Parathyroid adenoma (tissue), 2 donors: ENCODE data around the gene PDE7B.

ENCODE experiments used
- H2AFZ ChIP-seq: fragments of 300-600 bp; sonication (generic); one replicate; pipeline ENCODE4 v1.7.0; 2017; ENCODE audit warnings: antibody characterized with exemption, mild to moderate bottlenecking
- H3K27ac ChIP-seq: fragments of 300-600 bp; sonication (generic); one replicate; pipeline ENCODE4 v1.7.0; 2017
- H3K27me3 ChIP-seq: fragments of 300-600 bp; sonication (generic); one replicate; pipeline ENCODE4 v1.7.0; 2017; ENCODE audit warnings: low read length; ENCODE audit not compliant: control insufficient read depth, insufficient read depth
- H3K36me3 ChIP-seq: fragments of 300-600 bp; sonication (generic); one replicate; pipeline ENCODE4 v1.7.0; 2017; ENCODE audit warnings: low read length; ENCODE audit not compliant: control insufficient read depth, insufficient read depth
- H3K4me1 ChIP-seq: fragments of 300-600 bp; sonication (generic); one replicate; pipeline ENCODE4 v1.7.0; 2017; ENCODE audit warnings: control low read depth
- H3K4me2 ChIP-seq: fragments of 300-600 bp; sonication (generic); one replicate; pipeline ENCODE4 v1.7.0; 2017; ENCODE audit warnings: low read length
- H3K4me3 ChIP-seq: fragments of 300-600 bp; sonication (generic); one replicate; pipeline ENCODE4 v1.7.0; 2017; ENCODE audit warnings: low read depth, low read length
- H3K79me2 ChIP-seq: fragments of 300-600 bp; sonication (generic); one replicate; pipeline ENCODE4 v1.7.0; 2017; ENCODE audit warnings: control low read depth
- H3K9ac ChIP-seq: fragments of 300-600 bp; sonication (generic); one replicate; pipeline ENCODE4 v1.7.0; 2017; ENCODE audit warnings: mild to moderate bottlenecking
- H3K9me3 ChIP-seq: fragments of 300-600 bp; sonication (generic); one replicate; pipeline ENCODE4 v1.7.0; 2017; ENCODE audit warnings: low read length; ENCODE audit not compliant: control insufficient read depth
- TF ChIP-seq, protein P1 (sequence below): fragments of 300-600 bp; sonication (generic); IDR thresholded peaks from one replicate; pipeline ENCODE4 v1.7.0; 2017; ENCODE audit warnings: antibody characterized with exemption, mild to moderate bottlenecking
- donor health status: primary hyperparathyroidism.

The PDE7B gene

DNA sequence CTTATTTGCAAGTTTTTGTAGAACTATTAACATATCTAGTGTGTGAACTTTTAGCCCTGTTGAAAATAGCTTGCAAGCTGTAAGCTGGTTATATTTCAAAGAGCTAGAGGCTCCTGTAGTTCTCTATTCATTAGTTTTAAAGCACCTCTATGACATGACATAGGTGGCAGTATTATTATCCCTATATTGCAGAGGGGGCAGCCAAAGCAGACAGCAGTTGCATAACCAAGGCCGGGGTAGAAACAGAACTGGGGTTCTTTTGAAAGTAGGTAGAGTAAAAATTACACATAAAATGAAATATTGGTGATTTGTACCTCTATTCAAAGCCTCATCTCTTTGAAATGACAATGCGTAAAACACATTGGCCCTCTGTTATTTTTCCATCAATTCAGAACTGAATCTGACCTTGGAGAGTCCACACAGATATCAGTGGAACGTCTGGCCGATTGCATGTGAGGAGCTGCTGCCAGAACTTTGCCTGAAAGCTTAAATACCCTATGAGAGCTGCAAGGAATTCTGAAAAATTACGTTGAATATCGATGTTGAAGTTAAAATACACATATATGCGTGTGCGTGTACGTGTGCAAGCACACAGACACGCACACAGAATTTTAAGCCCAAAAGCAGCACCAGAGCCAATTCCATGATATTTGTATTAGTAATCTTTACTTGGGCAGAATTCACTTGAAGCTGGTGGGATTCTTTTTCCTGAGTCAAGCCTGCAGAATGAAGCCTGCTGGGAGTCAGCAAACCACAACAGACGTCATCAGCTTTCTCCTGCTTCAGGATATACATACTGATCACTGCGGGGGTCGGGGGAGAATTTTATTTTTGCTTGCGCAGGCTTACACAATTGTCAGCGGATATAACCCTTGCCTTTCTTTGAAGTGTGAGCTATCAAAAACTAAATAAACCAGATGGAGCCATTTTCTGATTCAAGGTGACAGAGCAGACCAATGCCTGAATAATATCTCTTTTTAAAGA lies 163.2 kb downstream of the PDE7B start:
- Histone ChIP-seq H3K79me2 (no peaks in the 10 kb centered on the region), H3K27me3 (no peaks in the 10 kb centered on the region), H3K27ac (no peak overlapping the region), H2AFZ (no peak overlapping the region), H3K4me3 (no peak overlapping the region), H3K36me3 (no peaks in the 10 kb centered on the region), H3K9me3 (no peaks in the 10 kb centered on the region), H3K4me1 (no peaks in the 10 kb centered on the region), H3K4me2 (no peak overlapping the region), H3K9ac (no peak overlapping the region)
- TF ChIP-seq, protein P1, sequence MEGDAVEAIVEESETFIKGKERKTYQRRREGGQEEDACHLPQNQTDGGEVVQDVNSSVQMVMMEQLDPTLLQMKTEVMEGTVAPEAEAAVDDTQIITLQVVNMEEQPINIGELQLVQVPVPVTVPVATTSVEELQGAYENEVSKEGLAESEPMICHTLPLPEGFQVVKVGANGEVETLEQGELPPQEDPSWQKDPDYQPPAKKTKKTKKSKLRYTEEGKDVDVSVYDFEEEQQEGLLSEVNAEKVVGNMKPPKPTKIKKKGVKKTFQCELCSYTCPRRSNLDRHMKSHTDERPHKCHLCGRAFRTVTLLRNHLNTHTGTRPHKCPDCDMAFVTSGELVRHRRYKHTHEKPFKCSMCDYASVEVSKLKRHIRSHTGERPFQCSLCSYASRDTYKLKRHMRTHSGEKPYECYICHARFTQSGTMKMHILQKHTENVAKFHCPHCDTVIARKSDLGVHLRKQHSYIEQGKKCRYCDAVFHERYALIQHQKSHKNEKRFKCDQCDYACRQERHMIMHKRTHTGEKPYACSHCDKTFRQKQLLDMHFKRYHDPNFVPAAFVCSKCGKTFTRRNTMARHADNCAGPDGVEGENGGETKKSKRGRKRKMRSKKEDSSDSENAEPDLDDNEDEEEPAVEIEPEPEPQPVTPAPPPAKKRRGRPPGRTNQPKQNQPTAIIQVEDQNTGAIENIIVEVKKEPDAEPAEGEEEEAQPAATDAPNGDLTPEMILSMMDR: no peak

DNA sequence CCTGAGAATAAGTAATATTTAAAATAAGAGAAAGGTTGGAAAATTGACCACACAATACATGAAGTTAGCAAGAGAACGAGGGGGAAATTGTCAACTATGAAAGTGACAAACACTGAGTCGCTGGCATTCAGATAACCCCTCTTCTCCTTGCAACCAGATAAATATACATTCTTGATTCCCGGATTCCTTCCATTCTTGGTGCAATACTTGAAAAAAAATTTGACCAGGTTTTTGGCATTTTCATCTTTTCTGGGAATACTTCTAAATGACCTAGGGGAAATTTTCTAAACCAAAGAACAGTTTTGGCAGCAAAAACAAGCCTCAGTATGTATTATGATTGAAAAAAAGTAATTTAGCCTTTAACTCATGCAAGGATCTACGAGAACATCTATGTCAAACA lies 164.0 kb downstream of the PDE7B start:
- no peaks in the 10 kb centered on the region for H3K4me1 ChIP-seq
- H3K36me3 ChIP-seq: no peaks in the 10 kb centered on the region
- no peaks in the 10 kb centered on the region for H3K27me3 ChIP-seq
- no peak overlapping the region for H2AFZ ChIP-seq
- H3K79me2 ChIP-seq: no peaks in the 10 kb centered on the region
- no peak overlapping the region for H3K4me3 ChIP-seq
- H3K4me2 ChIP-seq: no peak overlapping the region
- TF ChIP-seq, protein P1: no peak
- H3K27ac ChIP-seq: no peak overlapping the region
- no peak overlapping the region for H3K9ac ChIP-seq
- no peaks in the 10 kb centered on the region for H3K9me3 ChIP-seq

DNA sequence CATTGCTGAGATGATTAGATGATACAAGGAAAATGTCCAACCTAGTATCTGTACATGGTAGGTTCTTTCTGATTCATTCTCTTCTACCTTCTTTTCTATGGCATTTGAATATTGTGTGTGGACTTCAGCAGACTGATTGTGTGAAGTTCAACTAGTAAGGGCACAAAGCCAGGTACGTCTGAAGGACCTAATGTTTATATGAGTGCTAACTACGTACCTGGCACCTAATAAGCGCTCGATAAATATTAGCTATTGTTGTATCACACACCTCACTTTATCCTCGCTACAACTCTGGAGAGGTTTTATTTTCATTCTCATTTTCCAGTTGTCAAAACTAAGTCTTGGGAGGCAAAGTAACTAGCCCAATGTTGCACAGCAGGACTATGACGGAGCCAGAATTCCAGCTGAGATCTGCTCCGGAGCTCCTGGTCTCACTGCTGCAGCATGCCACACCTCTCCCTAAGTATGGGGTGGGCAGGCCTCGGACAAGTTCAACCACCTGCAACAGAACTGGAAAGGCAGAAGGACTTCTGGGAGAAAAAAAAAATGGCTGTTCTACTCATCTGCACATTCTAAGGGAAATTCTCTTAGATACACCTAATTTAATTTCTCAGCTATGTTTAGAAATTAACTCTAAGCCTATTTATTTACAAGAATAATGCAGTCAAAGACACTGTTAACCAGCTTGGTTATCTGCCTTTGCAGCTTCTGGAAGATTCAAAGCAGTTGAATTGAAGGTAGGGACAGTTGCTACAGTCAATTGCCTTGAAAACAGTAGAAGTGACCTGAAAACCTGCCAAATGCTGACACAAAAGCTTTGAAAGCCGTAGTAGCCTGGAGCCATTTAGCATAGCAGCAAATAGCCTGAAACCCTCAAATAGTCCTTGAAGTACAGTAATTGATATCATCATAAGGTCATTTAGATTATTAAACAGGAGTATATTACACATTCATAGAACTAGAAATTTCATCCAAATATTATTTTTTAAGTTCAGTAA lies 165.0 kb downstream of the PDE7B start:
- H3K79me2 ChIP-seq: no peaks in the 10 kb centered on the region
- H3K9ac ChIP-seq: no peak overlapping the region
- H2AFZ ChIP-seq: no peak overlapping the region
- no peaks in the 10 kb centered on the region for H3K27me3 ChIP-seq
- no peaks in the 10 kb centered on the region for H3K4me1 ChIP-seq
- H3K36me3 ChIP-seq: no peaks in the 10 kb centered on the region
- H3K9me3 ChIP-seq: no peaks in the 10 kb centered on the region
- TF ChIP-seq, protein P1: no peak
- H3K27ac ChIP-seq: no peak overlapping the region
- no peak overlapping the region for H3K4me2 ChIP-seq
- H3K4me3 ChIP-seq: no peak overlapping the region

DNA sequence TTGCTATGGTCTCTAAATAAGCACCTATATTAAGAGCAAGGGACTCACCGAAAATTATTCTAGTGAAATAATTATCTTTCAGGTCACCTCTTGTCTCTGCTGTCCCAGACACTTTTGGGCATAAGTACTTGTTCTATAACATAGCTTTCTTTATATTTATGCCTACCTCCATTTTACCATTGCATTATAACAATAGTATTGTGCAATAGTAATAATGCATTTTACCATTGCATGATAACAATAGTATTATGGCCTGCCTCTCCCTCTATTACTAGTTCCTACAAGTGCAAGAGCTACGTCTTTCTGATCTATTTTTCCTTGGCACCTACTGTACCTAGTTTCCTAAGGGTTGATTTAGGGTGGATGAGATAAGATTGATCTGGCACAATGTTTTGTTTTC lies 169.2 kb downstream of the PDE7B start:
- no peak overlapping the region for H3K27ac ChIP-seq
- no peaks in the 10 kb centered on the region for H3K79me2 ChIP-seq
- no peak overlapping the region for H3K4me2 ChIP-seq
- no peaks in the 10 kb centered on the region for H3K4me1 ChIP-seq
- H3K4me3 ChIP-seq: no peak overlapping the region
- H3K27me3 ChIP-seq: no peaks in the 10 kb centered on the region
- no peak overlapping the region for H3K9ac ChIP-seq
- no peaks in the 10 kb centered on the region for H3K9me3 ChIP-seq
- H2AFZ ChIP-seq: no peak overlapping the region
- TF ChIP-seq, protein P1: no peak
- no peaks in the 10 kb centered on the region for H3K36me3 ChIP-seq
